ENCODE data around the gene SOX21. TPM values are rescaled to one million over a fixed set of nuclear protein-coding genes. Genes with fewer than 3 reads are reported as not detected.

Gene SOX21
- total and polyA plus RNA-seq, 2 of the 8 experiments (the other 6 are each of a cell fraction or from before 2014, with no cell fraction given), result 3.9 TPM

DNA sequence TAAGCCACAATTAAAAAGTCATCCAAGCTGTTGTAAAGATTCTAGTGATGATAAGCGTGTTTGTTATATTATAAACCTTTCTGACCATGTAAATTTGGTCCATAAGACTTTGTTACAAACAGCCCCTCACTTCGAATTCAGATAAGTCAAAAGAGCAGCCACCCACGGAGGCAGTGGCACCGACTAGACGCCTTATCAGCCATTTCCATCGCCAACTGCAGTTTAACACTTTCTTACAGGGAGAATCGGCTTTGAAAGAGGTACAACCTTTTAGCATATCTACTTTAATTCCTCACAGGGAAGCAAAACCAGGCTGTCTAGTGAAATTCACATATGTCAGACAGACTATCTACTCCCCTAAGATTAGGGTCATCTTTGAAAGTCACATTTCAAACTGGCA, 47.5 kb downstream of the SOX21 start (continued):
- TF ChIP-seq, protein P1, sequence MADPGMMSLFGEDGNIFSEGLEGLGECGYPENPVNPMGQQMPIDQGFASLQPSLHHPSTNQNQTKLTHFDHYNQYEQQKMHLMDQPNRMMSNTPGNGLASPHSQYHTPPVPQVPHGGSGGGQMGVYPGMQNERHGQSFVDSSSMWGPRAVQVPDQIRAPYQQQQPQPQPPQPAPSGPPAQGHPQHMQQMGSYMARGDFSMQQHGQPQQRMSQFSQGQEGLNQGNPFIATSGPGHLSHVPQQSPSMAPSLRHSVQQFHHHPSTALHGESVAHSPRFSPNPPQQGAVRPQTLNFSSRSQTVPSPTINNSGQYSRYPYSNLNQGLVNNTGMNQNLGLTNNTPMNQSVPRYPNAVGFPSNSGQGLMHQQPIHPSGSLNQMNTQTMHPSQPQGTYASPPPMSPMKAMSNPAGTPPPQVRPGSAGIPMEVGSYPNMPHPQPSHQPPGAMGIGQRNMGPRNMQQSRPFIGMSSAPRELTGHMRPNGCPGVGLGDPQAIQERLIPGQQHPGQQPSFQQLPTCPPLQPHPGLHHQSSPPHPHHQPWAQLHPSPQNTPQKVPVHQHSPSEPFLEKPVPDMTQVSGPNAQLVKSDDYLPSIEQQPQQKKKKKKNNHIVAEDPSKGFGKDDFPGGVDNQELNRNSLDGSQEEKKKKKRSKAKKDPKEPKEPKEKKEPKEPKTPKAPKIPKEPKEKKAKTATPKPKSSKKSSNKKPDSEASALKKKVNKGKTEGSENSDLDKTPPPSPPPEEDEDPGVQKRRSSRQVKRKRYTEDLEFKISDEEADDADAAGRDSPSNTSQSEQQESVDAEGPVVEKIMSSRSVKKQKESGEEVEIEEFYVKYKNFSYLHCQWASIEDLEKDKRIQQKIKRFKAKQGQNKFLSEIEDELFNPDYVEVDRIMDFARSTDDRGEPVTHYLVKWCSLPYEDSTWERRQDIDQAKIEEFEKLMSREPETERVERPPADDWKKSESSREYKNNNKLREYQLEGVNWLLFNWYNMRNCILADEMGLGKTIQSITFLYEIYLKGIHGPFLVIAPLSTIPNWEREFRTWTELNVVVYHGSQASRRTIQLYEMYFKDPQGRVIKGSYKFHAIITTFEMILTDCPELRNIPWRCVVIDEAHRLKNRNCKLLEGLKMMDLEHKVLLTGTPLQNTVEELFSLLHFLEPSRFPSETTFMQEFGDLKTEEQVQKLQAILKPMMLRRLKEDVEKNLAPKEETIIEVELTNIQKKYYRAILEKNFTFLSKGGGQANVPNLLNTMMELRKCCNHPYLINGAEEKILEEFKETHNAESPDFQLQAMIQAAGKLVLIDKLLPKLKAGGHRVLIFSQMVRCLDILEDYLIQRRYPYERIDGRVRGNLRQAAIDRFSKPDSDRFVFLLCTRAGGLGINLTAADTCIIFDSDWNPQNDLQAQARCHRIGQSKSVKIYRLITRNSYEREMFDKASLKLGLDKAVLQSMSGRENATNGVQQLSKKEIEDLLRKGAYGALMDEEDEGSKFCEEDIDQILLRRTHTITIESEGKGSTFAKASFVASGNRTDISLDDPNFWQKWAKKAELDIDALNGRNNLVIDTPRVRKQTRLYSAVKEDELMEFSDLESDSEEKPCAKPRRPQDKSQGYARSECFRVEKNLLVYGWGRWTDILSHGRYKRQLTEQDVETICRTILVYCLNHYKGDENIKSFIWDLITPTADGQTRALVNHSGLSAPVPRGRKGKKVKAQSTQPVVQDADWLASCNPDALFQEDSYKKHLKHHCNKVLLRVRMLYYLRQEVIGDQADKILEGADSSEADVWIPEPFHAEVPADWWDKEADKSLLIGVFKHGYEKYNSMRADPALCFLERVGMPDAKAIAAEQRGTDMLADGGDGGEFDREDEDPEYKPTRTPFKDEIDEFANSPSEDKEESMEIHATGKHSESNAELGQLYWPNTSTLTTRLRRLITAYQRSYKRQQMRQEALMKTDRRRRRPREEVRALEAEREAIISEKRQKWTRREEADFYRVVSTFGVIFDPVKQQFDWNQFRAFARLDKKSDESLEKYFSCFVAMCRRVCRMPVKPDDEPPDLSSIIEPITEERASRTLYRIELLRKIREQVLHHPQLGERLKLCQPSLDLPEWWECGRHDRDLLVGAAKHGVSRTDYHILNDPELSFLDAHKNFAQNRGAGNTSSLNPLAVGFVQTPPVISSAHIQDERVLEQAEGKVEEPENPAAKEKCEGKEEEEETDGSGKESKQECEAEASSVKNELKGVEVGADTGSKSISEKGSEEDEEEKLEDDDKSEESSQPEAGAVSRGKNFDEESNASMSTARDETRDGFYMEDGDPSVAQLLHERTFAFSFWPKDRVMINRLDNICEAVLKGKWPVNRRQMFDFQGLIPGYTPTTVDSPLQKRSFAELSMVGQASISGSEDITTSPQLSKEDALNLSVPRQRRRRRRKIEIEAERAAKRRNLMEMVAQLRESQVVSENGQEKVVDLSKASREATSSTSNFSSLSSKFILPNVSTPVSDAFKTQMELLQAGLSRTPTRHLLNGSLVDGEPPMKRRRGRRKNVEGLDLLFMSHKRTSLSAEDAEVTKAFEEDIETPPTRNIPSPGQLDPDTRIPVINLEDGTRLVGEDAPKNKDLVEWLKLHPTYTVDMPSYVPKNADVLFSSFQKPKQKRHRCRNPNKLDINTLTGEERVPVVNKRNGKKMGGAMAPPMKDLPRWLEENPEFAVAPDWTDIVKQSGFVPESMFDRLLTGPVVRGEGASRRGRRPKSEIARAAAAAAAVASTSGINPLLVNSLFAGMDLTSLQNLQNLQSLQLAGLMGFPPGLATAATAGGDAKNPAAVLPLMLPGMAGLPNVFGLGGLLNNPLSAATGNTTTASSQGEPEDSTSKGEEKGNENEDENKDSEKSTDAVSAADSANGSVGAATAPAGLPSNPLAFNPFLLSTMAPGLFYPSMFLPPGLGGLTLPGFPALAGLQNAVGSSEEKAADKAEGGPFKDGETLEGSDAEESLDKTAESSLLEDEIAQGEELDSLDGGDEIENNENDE (IDR thresholded peaks at IDR 0.05; ENCODE audit: insufficient replicate concordance, low read length), result no peak
- TF ChIP-seq, protein P2, sequence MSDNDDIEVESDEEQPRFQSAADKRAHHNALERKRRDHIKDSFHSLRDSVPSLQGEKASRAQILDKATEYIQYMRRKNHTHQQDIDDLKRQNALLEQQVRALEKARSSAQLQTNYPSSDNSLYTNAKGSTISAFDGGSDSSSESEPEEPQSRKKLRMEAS (IDR thresholded peaks at IDR 0.05), result no peak
- no peak for TF ChIP-seq CEBPB (IDR thresholded peaks at IDR 0.05; ENCODE audit: low read depth, low read length)
- TF ChIP-seq CTBP2 (IDR thresholded peaks at IDR 0.05; ENCODE audit: borderline replicate concordance, insufficient read depth, insufficient read length, low read length), result no peak
- TF ChIP-seq, protein P3, sequence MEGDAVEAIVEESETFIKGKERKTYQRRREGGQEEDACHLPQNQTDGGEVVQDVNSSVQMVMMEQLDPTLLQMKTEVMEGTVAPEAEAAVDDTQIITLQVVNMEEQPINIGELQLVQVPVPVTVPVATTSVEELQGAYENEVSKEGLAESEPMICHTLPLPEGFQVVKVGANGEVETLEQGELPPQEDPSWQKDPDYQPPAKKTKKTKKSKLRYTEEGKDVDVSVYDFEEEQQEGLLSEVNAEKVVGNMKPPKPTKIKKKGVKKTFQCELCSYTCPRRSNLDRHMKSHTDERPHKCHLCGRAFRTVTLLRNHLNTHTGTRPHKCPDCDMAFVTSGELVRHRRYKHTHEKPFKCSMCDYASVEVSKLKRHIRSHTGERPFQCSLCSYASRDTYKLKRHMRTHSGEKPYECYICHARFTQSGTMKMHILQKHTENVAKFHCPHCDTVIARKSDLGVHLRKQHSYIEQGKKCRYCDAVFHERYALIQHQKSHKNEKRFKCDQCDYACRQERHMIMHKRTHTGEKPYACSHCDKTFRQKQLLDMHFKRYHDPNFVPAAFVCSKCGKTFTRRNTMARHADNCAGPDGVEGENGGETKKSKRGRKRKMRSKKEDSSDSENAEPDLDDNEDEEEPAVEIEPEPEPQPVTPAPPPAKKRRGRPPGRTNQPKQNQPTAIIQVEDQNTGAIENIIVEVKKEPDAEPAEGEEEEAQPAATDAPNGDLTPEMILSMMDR (IDR thresholded peaks at IDR 0.05; ENCODE audit: control extremely low read depth in 1 of 3, insufficient read depth in 1 of 3, low read depth in 1 of 3, low read length in 3 of 3), result no peak
- TF ChIP-seq SIX5 (IDR thresholded peaks at IDR 0.05; ENCODE audit: low read depth, low read length), result no peak
- TF ChIP-seq MAFK (IDR thresholded peaks at IDR 0.05; ENCODE audit: low read depth, low read length), result no peak
